GM21737 (cell line): Measurements from ENCODE around the gene PANX3.

Experiments
- ATAC-seq: cut with Tn5 transposase; IDR thresholded peaks from one replicate; pipeline ENCODE4 v1.9.1; 2021; ENCODE audit warnings: mild to moderate bottlenecking, moderate library complexity; ENCODE audit not compliant: unreplicated experiment

PANX3 gene

DNA sequence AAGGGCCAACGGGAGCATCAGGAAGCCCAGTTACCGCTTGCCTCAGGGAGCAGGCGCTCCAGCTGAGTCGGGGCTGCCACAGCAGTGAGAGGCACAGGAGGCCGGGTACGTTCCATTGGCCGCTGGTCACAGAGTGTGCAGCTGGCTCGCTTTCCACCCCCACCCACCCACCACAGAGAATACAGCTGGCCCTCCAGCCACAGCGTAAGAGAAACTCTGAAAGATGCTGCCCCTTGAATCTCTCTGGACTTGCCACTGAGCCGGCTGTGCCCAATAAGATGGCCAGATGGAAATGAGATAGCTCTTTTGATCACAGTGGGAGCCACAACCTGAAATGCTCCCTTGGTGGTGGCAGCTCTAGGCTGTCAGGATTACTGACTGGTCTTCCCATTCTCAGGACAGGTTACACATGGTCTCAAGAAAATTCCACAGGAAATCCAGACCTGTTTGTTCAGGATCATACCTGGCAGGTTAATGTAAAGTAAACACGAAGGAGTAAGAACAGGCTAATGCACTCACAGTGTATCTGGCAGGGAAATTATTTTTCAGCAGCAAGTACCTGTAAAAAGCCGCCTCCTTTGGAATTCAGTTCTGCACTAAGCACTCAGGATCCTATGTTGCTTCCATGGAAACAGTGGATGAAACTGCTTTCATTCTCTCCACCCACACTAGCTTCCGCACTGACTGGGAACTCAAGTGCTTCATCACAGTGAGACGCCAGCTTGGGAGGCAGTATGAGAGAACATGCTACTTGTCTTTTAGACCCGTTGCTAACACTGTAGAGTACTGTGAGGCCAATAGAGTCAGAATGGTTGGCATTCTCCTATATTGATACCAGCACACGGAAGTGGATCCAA lies 45.8 kb downstream of the PANX3 start:
- ATAC-seq = no peak

DNA sequence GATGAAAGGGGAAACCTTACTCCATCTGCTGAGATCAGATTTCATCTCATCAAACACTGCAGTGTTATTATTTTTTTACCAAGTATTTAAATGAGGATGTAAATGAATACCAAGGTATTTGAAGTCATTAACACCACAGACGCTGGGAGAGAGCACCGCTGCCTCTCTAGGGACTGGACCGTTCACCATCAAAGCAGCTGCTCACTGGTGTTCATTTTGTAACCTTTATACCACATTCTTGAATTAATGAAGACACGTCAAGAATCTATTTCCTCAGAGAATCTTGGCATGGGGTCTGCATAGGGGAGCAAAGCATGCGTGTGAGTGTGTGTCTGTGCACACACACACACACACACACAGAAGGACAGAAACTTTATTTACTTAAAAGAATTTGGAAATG lies 46.7 kb downstream of the PANX3 start:
- no peak for ATAC-seq

DNA sequence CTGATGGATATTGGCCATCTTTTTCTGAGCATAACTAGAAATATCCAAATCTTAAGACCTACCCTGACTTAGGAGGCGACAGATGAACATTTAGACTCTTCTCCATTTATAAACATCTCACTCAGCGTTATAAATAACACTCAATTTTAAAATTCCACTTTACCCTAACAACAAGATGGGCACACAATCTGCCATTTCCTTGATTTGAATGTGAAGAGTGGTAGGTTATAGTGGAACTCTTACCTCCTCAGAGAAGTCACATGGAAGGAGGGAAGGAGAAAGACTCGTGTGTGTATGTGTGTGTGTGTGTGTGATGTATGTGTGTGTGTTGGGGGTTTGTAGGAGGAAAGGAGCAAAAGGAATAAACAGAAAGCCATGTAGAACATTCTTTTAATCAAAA lies 47.3 kb downstream of the PANX3 start:
- no peak for ATAC-seq

DNA sequence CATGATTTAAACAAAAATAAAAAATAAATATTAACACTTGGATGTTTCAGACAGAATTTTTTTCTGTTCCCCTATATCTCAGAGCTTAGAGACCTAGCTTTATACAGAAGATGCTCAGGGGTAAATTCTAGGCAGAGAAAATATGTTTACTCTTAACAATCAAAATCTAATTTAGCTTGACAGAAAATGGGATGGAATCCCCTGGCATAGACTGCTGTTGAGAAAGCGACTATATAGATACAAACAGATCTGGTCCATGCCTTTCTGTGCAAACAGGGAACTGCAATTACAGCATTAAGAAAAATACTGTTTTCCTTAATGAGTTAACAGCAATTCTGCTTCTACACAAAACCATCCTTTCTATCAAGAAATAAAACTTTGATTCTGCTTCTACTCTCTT lies 47.8 kb downstream of the PANX3 start:
- no peak for ATAC-seq

DNA sequence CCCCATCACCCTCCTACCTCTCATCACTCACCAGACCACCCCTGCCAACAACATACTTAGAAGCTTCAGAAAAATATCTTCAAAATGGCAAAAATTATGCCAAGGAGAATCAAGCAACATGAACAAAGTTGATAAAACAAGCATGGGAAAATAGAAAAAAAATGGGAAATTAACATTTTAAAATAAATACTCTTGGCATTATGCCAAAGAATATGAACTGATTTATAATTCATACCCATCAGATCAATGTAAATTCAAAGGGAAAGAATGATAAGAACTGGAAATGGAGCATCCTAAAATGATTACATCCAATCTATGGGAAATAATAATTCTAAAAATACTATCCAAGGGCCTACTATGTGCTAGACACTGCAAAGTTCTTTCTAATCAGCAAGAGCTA lies 50.3 kb downstream of the PANX3 start:
- ATAC-seq = no peak

DNA sequence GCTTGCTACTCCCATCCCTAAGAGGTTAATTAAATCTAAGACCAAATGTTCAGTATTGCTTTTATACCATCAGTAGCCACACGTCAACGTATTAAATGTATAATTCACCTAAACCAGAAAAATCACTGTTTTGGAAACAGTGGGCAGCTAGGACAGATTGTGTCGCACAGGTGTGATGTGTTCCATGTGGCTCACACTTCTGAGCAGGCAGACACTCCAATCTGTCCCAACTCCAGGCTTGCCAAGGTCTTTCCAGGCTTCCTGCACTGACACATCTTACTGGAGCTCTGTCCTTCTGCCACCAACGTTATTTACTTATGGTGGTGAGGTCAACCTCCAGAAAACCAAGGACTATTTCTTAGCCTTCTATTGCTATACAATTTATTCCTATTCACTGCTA lies 50.9 kb downstream of the PANX3 start:
- no peak for ATAC-seq

DNA sequence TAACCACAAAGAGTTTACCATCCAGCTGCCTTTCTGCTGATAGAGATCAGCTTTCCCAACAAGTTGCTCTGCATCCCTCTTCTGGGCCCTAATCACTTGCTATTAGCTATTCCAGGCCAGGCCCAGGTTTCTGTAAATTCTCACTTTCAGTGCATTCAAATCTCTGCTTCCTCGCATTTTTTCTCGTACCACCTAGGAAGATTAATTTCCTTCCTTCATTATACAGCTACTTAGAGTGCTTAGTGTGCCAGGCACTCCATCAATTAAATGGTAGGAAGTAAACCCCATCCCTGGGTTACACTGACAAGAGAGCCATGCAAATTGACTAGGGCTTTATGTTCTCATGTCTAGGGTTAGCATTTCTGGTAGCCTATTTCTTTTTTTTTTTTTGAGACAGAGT lies 52.6 kb downstream of the PANX3 start:
- no peak for ATAC-seq

DNA sequence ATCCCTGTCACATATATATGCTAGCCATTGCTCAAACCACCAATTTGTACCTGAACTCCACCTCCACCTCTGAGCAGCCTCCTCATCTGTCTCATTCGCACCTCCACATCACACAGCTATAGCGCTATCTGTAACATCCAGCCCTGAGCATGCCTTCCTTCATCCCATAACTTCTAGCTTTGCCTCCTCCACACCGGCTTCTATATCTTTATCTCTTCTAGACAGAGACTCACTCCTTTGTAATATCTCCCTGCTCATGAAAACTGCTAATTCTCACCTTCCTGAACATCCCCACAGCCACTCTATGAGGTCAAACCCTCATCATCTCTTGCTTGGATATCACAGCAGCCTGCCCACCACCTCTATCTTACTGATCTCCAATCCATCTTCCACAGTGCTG lies 56.4 kb downstream of the PANX3 start:
- no peak for ATAC-seq

DNA sequence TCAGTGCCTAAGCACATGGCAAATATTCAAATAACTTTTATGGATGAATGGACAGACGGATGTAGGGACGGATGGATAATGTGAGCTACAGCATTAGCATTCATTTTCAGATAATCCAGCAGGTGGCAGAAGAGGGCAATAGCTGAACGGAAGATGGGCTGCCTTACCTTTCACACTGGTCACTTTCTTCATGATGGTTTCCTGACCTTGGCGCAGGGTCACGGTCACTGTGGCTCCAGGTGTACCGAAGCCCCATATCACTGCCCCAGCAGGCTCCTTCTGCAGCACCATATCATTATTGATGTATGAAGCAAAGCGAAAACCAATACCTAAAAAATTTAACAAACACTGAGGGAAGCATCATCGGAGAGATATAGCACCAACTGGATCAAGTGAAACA lies 58.0 kb downstream of the PANX3 start:
- ATAC-seq = no peak
